ENCODE measurements around the gene ZNF708. TPM values are rescaled to one million over a fixed set of nuclear protein-coding genes. Genes with fewer than 3 reads are reported as not detected.
A peak's percentile ranks its signal among the peaks of the same experiment; 100 is the strongest.
"Not testable (repeated sequence)": the region's sequence is repeated elsewhere in the genome, so short reads cannot be mapped to it uniquely, and the experiment has no call there.

ZNF708 gene
- polyA plus RNA-seq (2012; ENCODE audit: insufficient read depth, insufficient read length), result 5.0 TPM

GRCh38 chr19:21328885-21329605 lies at the start of gene ZNF708:
Gene ZNF708, minus strand, starts transcription at chr19:21329410. Its CDS starts 198 bp downstream, at chr19:21329212.
- peak within 1 kb of the TSS; percentile 55 for H3K4me3 ChIP-seq (ENCODE audit: low read length)

GRCh38 chr19:21362291-21362690 lies 33.1 kb upstream of the ZNF708 start:
- no peak overlapping the region for H3K4me3 ChIP-seq (ENCODE audit: low read length)
- no peak for DNase-seq (ENCODE audit: low read depth, low spot score)

More at GRCh38 chr19:21328885-21329605, at the start of gene ZNF708:
- peak; percentile 74 for DNase-seq (ENCODE audit: low read depth, low spot score)

GRCh38 chr19:21358768-21359451 lies 29.7 kb upstream of the ZNF708 start, which contains the start of gene ZNF738:
Gene ZNF738, plus strand, starts transcription at chr19:21359000. Its CDS starts 141 bp downstream, at chr19:21359141.
- DNase-seq (ENCODE audit: low read depth, low spot score), result no peak
- H3K4me3 ChIP-seq (ENCODE audit: low read length), result no peak within 1 kb of the TSS

GRCh38 chr19:21352830-21353229 lies 23.6 kb upstream of the ZNF708 start:
- no peak overlapping the region for H3K4me3 ChIP-seq (ENCODE audit: low read length)
- no peak for DNase-seq (ENCODE audit: low read depth, low spot score)

- not testable (repeated sequence) for DNase-seq (ENCODE audit: low read depth, low spot score); H3K4me3 ChIP-seq (ENCODE audit: low read length)
Measured at GRCh38 chr19:21344841-21345240, 15.6 kb upstream of the ZNF708 start.

- H3K4me3 ChIP-seq (ENCODE audit: low read length), result no peak overlapping the region
Measured at GRCh38 chr19:21335721-21336120, 6.5 kb upstream of the ZNF708 start.

GRCh38 chr19:21328406-21328805 lies 804 bp downstream of the ZNF708 start:
- peak overlapping the region; percentile 55 for H3K4me3 ChIP-seq (ENCODE audit: low read length)
- DNase-seq (ENCODE audit: low read depth, low spot score), result peak; percentile 8

More at GRCh38 chr19:21335721-21336120, 6.5 kb upstream of the ZNF708 start:
- DNase-seq (ENCODE audit: low read depth, low spot score), result no peak

- no peak for DNase-seq (ENCODE audit: low read depth, low spot score)
- H3K4me3 ChIP-seq (ENCODE audit: low read length), result no peak overlapping the region
Measured at GRCh38 chr19:21326169-21326568, 3.0 kb downstream of the ZNF708 start.

- DNase-seq (ENCODE audit: low read depth, low spot score), result no peak
- H3K4me3 ChIP-seq (ENCODE audit: low read length), result no peak overlapping the region
Measured at GRCh38 chr19:21323000-21323399, 6.2 kb downstream of the ZNF708 start.

GRCh38 chr19:21322528-21322927 lies 6.7 kb downstream of the ZNF708 start:
- H3K4me3 ChIP-seq (ENCODE audit: low read length), result no peak overlapping the region
- no peak for DNase-seq (ENCODE audit: low read depth, low spot score)

- no peak overlapping the region for H3K4me3 ChIP-seq (ENCODE audit: low read length)
- DNase-seq (ENCODE audit: low read depth, low spot score), result no peak
Measured at GRCh38 chr19:21321996-21322395, 7.2 kb downstream of the ZNF708 start.

- no peak for DNase-seq (ENCODE audit: low read depth, low spot score)
- no peak overlapping the region for H3K4me3 ChIP-seq (ENCODE audit: low read length)
Measured at GRCh38 chr19:21321134-21321533, 8.1 kb downstream of the ZNF708 start.

- DNase-seq (ENCODE audit: low read depth, low spot score), result no peak
- H3K4me3 ChIP-seq (ENCODE audit: low read length), result no peak overlapping the region
Measured at GRCh38 chr19:21317821-21318220, 11.4 kb downstream of the ZNF708 start.

- no peak for DNase-seq (ENCODE audit: low read depth, low spot score)
- H3K4me3 ChIP-seq (ENCODE audit: low read length), result no peak overlapping the region
Measured at GRCh38 chr19:21314676-21315075, 14.5 kb downstream of the ZNF708 start.

- H3K4me3 ChIP-seq (ENCODE audit: low read length); DNase-seq (ENCODE audit: low read depth, low spot score): not testable (repeated sequence)
Measured at GRCh38 chr19:21312807-21313206, 16.4 kb downstream of the ZNF708 start.

- H3K4me3 ChIP-seq (ENCODE audit: low read length), result no peak overlapping the region
- DNase-seq (ENCODE audit: low read depth, low spot score), result no peak
Measured at GRCh38 chr19:21308773-21309172, 20.4 kb downstream of the ZNF708 start.

- DNase-seq (ENCODE audit: low read depth, low spot score), result not testable (repeated sequence)
Measured at GRCh38 chr19:21306881-21307479, 22.2 kb downstream of the ZNF708 start.

GRCh38 chr19:21293768-21294167 lies 35.4 kb downstream of the ZNF708 start:
- H3K4me3 ChIP-seq (ENCODE audit: low read length), result not testable (repeated sequence)

More at GRCh38 chr19:21306881-21307479, 22.2 kb downstream of the ZNF708 start:
- not testable (repeated sequence) for H3K4me3 ChIP-seq (ENCODE audit: low read length)

GRCh38 chr19:21269813-21270212 lies 59.4 kb downstream of the ZNF708 start:
- H3K4me3 ChIP-seq (ENCODE audit: low read length), result no peak overlapping the region
- no peak for DNase-seq (ENCODE audit: low read depth, low spot score)

More at GRCh38 chr19:21293768-21294167, 35.4 kb downstream of the ZNF708 start:
- DNase-seq (ENCODE audit: low read depth, low spot score), result not testable (repeated sequence)

GRCh38 chr19:21264891-21265290 lies 64.3 kb downstream of the ZNF708 start:
- no peak for DNase-seq (ENCODE audit: low read depth, low spot score)
- H3K4me3 ChIP-seq (ENCODE audit: low read length), result no peak overlapping the region

Data from Jurkat, Clone E6-1 (cell line).